ENCODE results near the gene TRIM24. TPM values are rescaled to one million over a fixed set of nuclear protein-coding genes. Genes with fewer than 3 reads are reported as not detected.

TRIM24 gene
- total and polyA plus RNA-seq, 10 of the 15 experiments (the other 5 are each of a cell fraction or from before 2014, with no cell fraction given) = 4.6 to 23.5 (median 13.6) TPM

DNA sequence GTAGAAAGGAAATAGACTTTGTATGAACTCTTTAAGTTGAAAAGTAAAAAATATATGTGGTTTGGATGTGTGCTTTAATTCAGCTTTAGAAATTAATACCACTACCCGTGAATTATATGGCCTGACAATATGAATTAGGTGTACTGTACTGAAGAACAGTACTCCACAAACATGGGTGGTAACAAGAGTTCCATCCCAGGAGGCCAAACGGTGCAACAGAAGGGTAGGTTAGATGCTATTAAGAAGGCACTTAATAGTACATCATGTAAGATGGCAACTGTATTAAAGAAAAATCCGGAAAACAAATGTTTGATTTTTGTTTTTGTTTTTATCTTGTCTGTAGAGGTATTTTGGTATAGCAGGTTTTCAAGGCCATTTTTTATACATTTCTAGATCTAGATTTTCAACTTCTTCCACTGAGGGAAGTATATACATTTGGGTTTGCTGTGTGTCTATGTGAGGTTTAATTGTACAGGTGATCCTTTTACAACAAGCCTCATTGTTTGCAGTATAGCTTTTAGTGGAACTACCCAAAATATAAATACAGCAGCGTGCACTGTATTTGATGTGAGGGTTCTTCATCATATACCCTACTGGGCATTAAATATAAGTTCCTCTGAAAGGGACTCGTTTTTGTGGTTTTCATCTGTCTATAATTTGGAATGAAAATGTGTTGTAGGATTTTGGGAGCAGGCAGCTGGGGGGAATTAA lies 125.4 kb downstream of the TRIM24 start:
- no peaks in the 10 kb centered on the region for H3K27me3 ChIP-seq (replicated peaks in 1 of 2; ENCODE audit: control insufficient read depth in 2 of 2, insufficient read depth in 2 of 2, low read length in 1 of 2)
- no TSS peak for BruUV-seq (replicated peaks)
- TF ChIP-seq, protein P1, sequence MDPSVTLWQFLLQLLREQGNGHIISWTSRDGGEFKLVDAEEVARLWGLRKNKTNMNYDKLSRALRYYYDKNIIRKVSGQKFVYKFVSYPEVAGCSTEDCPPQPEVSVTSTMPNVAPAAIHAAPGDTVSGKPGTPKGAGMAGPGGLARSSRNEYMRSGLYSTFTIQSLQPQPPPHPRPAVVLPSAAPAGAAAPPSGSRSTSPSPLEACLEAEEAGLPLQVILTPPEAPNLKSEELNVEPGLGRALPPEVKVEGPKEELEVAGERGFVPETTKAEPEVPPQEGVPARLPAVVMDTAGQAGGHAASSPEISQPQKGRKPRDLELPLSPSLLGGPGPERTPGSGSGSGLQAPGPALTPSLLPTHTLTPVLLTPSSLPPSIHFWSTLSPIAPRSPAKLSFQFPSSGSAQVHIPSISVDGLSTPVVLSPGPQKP (IDR thresholded peaks at IDR 0.05; ENCODE audit: low read depth, low read length) = no peak
- TF ChIP-seq PML (IDR thresholded peaks at IDR 0.05; ENCODE audit: low read length) (no peak), SREBF2 (IDR thresholded peaks at IDR 0.05; ENCODE audit: low read length) (no peak), NR2F1 (conservative IDR thresholded peaks at IDR 0.05) (no peak), NR2C1 (IDR thresholded peaks at IDR 0.05) (no peak), ZNF207 (IDR thresholded peaks at IDR 0.05; ENCODE audit: borderline replicate concordance) (no peak), POU2F2 (IDR thresholded peaks at IDR 0.05; ENCODE audit: borderline replicate concordance, low read depth, low read length) (no peak), GABPA (IDR thresholded peaks at IDR 0.05; ENCODE audit: low read depth) (no peak), CBX3 (IDR thresholded peaks at IDR 0.05; ENCODE audit: borderline replicate concordance, low read depth) (no peak), CBFB (IDR thresholded peaks at IDR 0.05; ENCODE audit: low read depth) (no peak)
- TF ChIP-seq, protein P2, sequence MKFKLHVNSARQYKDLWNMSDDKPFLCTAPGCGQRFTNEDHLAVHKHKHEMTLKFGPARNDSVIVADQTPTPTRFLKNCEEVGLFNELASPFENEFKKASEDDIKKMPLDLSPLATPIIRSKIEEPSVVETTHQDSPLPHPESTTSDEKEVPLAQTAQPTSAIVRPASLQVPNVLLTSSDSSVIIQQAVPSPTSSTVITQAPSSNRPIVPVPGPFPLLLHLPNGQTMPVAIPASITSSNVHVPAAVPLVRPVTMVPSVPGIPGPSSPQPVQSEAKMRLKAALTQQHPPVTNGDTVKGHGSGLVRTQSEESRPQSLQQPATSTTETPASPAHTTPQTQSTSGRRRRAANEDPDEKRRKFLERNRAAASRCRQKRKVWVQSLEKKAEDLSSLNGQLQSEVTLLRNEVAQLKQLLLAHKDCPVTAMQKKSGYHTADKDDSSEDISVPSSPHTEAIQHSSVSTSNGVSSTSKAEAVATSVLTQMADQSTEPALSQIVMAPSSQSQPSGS (IDR thresholded peaks at IDR 0.05; ENCODE audit: low read length) = no peak
- TF ChIP-seq, protein P3, sequence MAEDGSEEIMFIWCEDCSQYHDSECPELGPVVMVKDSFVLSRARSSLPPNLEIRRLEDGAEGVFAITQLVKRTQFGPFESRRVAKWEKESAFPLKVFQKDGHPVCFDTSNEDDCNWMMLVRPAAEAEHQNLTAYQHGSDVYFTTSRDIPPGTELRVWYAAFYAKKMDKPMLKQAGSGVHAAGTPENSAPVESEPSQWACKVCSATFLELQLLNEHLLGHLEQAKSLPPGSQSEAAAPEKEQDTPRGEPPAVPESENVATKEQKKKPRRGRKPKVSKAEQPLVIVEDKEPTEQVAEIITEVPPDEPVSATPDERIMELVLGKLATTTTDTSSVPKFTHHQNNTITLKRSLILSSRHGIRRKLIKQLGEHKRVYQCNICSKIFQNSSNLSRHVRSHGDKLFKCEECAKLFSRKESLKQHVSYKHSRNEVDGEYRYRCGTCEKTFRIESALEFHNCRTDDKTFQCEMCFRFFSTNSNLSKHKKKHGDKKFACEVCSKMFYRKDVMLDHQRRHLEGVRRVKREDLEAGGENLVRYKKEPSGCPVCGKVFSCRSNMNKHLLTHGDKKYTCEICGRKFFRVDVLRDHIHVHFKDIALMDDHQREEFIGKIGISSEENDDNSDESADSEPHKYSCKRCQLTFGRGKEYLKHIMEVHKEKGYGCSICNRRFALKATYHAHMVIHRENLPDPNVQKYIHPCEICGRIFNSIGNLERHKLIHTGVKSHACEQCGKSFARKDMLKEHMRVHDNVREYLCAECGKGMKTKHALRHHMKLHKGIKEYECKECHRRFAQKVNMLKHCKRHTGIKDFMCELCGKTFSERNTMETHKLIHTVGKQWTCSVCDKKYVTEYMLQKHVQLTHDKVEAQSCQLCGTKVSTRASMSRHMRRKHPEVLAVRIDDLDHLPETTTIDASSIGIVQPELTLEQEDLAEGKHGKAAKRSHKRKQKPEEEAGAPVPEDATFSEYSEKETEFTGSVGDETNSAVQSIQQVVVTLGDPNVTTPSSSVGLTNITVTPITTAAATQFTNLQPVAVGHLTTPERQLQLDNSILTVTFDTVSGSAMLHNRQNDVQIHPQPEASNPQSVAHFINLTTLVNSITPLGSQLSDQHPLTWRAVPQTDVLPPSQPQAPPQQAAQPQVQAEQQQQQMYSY (CRISPR knock-in tag; IDR thresholded peaks at IDR 0.05) = no peak
- TF ChIP-seq, protein P4, sequence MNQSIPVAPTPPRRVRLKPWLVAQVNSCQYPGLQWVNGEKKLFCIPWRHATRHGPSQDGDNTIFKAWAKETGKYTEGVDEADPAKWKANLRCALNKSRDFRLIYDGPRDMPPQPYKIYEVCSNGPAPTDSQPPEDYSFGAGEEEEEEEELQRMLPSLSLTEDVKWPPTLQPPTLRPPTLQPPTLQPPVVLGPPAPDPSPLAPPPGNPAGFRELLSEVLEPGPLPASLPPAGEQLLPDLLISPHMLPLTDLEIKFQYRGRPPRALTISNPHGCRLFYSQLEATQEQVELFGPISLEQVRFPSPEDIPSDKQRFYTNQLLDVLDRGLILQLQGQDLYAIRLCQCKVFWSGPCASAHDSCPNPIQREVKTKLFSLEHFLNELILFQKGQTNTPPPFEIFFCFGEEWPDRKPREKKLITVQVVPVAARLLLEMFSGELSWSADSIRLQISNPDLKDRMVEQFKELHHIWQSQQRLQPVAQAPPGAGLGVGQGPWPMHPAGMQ (IDR thresholded peaks at IDR 0.05; ENCODE audit: borderline replicate concordance) = no peak
- POLR2A ChIA-PET = no interaction called here
- CTCF ChIA-PET = no interaction called here
- H4K20me1 ChIP-seq (ENCODE audit: control insufficient read depth, insufficient read depth) = no peaks in the 10 kb centered on the region
- H3K36me3 ChIP-seq (ENCODE audit: control insufficient read depth in 2 of 2, insufficient read depth in 2 of 2, low read length in 1 of 2) = peaks cover 0 to 4% of the 10 kb centered on the region in 2 experiments; a peak in 1 of 4 replicates
- WGBS (ENCODE audit: insufficient coverage, insufficient replicate concordance, low lambda C conversion rate, missing lambda C conversion rate) = 98% methylated on average over 5 of the region's 5 CpGs
- no peaks in the 10 kb centered on the region for H3K9me3 ChIP-seq (replicated peaks; ENCODE audit: control insufficient read depth, insufficient read depth, low read length)
- in situ Hi-C loops (cut with MboI) (no loop called here), intact Hi-C loops (cut with micrococcal nuclease; ENCODE audit: unreplicated experiment) (no loop called here)
- H2AFZ ChIP-seq (ENCODE audit: control insufficient read depth, low read depth, low read length) = no peak overlapping the region
- H3K4me3 ChIP-seq = no peak overlapping the region
- H3K27ac ChIP-seq (ENCODE audit: control insufficient read depth, insufficient read depth) = no peak overlapping the region
- SMC1A ChIA-PET (ENCODE audit: uncharacterized antibody, unreplicated experiment) = interaction anchor here (0.7 kb wide), 1 partner anchor 177 kb away, joined by 3 read pairs; no protein-coding TSS in a partner anchor
- FAIRE-seq (no peak), ATAC-seq (no peak), DNase-seq (ENCODE audit: low read depth, low spot score) (no peak)
- RAD21 ChIA-PET (ENCODE audit: unreplicated experiment) = no interaction called here
- no peak overlapping the region for H3K9ac ChIP-seq (ENCODE audit: control insufficient read depth, insufficient read depth, low read length)
- no peaks in the 10 kb centered on the region for H3K79me2 ChIP-seq (ENCODE audit: control insufficient read depth, insufficient read depth, low read length)
- no peaks in the 10 kb centered on the region for H3K4me1 ChIP-seq (ENCODE audit: control insufficient read depth, insufficient read depth, low read length)
- H3K4me2 ChIP-seq (ENCODE audit: control insufficient read depth, insufficient read depth) = no peak overlapping the region

Measured in GM12878 (cell line).